ENCODE data around the gene REEP2. TPM values are rescaled to one million over a fixed set of nuclear protein-coding genes. Genes with fewer than 3 reads are reported as not detected.

The REEP2 gene, protein sequence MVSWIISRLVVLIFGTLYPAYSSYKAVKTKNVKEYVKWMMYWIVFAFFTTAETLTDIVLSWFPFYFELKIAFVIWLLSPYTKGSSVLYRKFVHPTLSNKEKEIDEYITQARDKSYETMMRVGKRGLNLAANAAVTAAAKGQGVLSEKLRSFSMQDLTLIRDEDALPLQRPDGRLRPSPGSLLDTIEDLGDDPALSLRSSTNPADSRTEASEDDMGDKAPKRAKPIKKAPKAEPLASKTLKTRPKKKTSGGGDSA
- 44.3 and 49.0 TPM in 2 replicates for total RNA-seq (2021)
- long read RNA-seq, transcript REEP2-202 (8 exons, 2,170 nt): major isoform, 159 of 228 reads
- long read RNA-seq, transcript REEP2-201 (8 exons, 2,099 nt): minor isoform, 37 of 228 reads
- long read RNA-seq, partial matches to known transcripts: 7 of 228 reads
- long read RNA-seq, other reads (novel, unspliced or antisense): 23 of 228 reads

DNA sequence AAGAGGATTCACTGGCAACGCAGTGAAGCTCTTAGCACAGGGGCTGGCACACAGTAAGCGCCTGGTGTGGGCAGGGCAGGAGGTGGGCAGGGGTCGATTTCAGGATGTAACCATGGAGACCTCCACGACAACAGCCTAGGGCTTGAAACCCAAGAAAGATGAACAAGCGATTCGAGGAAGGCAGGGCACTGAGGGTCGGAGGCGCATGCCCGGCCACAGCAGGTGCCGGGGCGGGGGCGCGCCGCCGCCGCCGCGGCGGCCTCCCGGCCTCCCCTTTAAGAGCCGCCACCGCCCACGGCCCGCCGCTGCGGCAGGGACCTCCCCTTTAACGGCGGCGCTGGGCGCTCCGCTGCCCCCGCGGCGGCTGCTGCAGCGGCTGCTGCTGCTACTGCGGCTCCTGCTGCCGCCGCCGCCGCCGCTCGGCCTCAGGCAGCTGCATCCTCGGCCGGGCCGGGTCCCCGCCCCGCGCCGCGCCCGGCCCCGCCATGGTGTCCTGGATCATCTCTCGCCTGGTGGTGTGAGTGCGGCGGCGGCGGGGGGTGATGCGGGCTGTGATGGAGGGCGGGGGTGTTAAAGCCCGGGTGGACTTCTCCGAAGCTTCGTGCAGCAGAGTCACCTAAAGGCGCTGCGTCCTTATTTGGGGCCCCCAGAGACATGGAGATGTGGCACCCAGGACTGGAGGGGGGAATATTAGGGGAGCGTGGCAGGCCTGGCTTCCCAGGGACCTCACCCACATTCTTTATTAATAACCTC is at the start of gene REEP2:
REEP2 (plus strand) TSS at position 334 of the 753 bp plus-strand sequence; CDS start at position 486, 152 bp downstream.
- Histone ChIP-seq H2BK15ac (ENCODE audit: low read depth, low read length) (no peak within 1 kb of the TSS), H4K5ac (ENCODE audit: insufficient read length, low read depth, low read length) (no peak within 1 kb of the TSS), H3K79me1 (ENCODE audit: insufficient read depth, low read depth, low read length, poor library complexity, severe bottlenecking) (no peaks in the 10 kb centered on the region), H3K79me2 (ENCODE audit: insufficient read depth, low read length) (no peaks in the 10 kb centered on the region), H3K56ac (ENCODE audit: insufficient read length, low read depth, low read length) (no peak within 1 kb of the TSS), H3K4me1 (ENCODE audit: insufficient read depth, low read length) (peaks cover 4% of the 10 kb centered on the region; the same call in 1 of the 2 replicates), H2BK20ac (ENCODE audit: low read depth, low read length, poor library complexity, severe bottlenecking) (no peak within 1 kb of the TSS), H2AFZ (ENCODE audit: low read length) (peak within 1 kb of the TSS; percentile 0), H3K14ac (ENCODE audit: insufficient read depth, low read length) (no peak within 1 kb of the TSS; the same call in 1 of the 2 replicates), H3K27me3 (ENCODE audit: insufficient read depth, low read length) (no peaks in the 10 kb centered on the region), H3K23ac (ENCODE audit: insufficient read length, low read depth, low read length) (no peak within 1 kb of the TSS), H3K9ac (ENCODE audit: extremely low read depth, insufficient read length, low read length) (peak within 1 kb of the TSS; percentile 40), H3K27ac (ENCODE audit: insufficient read length, low read depth, low read length) (no peak within 1 kb of the TSS), H2AK5ac (ENCODE audit: insufficient read length, low read length) (no peak within 1 kb of the TSS), H3K9me3 (ENCODE audit: control insufficient read depth, low read depth, low read length) (no peaks in the 10 kb centered on the region), H2BK12ac (ENCODE audit: insufficient read length, low read depth, low read length) (no peak within 1 kb of the TSS), H3T11ph (ENCODE audit: low read length) (no peak within 1 kb of the TSS), H4K91ac (ENCODE audit: insufficient read length, low read depth, low read length) (no peak within 1 kb of the TSS), H4K8ac (replicated peaks; ENCODE audit: insufficient read length, low read depth, low read length) (no peak within 1 kb of the TSS), H4K20me1 (ENCODE audit: control insufficient read depth, insufficient read depth, insufficient read length) (no peaks in the 10 kb centered on the region), H3K18ac (ENCODE audit: insufficient read length, low read depth, low read length) (peak within 1 kb of the TSS; percentile 59), H3K4ac (ENCODE audit: low read depth, low read length) (no peak within 1 kb of the TSS), H3K4me2 (ENCODE audit: insufficient read depth, insufficient read length, low read length) (peak within 1 kb of the TSS; percentile 82), H2BK120ac (ENCODE audit: low read depth, low read length, poor library complexity, severe bottlenecking) (no peak within 1 kb of the TSS), H2BK5ac (ENCODE audit: insufficient read length, low read length) (no peak within 1 kb of the TSS), H3K23me2 (ENCODE audit: insufficient read length, low read depth, low read length, poor library complexity, severe bottlenecking) (peaks cover 5% of the 10 kb centered on the region)
- Mint-ChIP-seq H3K4me3 (peak within 1 kb of the TSS; percentile 89 to 94), H3K4me1 (peaks cover 19 to 28% of the 10 kb centered on the region in 2 experiments), H3K27ac (peak within 1 kb of the TSS; percentile 62 to 78 (median 66); a peak in 5 of 7 replicates), H3K36me3 (ENCODE audit: insufficient read depth in 1 of 3, low read depth in 3 of 3) (peaks cover 10 to 45% (median 35%) of the 10 kb centered on the region in 3 experiments), H3K9me3 (no peaks in the 10 kb centered on the region), H3K27me3 (ENCODE audit: low read depth) (no peaks in the 10 kb centered on the region)
- TF ChIP-seq CTCF (conservative IDR thresholded peaks at IDR 0.05): no peak
- peak; percentile 78 for DNase-seq
- WGBS (ENCODE audit: extremely low coverage, insufficient read length, low lambda C conversion rate): no CpG with 5 or more reads among the region's 65 CpGs

Measured in H9 (cell line).